Stimulated activated CD8-positive, alpha-beta memory T cell treated with anti-CD3 and anti-CD28 coated beads, Interleukin-2, amount 100 ng/mL, for 48 hours (primary cell): Measurements from ENCODE around the gene MALT1.
"Not testable (repeated sequence)": the region's sequence is repeated elsewhere in the genome, so short reads cannot be mapped to it uniquely, and the experiment has no call there.

Experiments used
- DNase-seq, 2 donors: peaks; one replicate each; pipeline ENCODE4 v3.0.0-alpha.2; 2020; ENCODE audit warnings: low read depth in 2 of 2

MALT1 gene

GRCh38 chr18:58653144-58653722, 18.0 kb upstream of the MALT1 start:
- DNase-seq, result not testable (repeated sequence)

GRCh38 chr18:58653814-58654509, 17.3 kb upstream of the MALT1 start:
- no peak for DNase-seq

- no peak for DNase-seq
These were observed 16.2 kb upstream of the MALT1 start for GRCh38 chr18:58654896-58655614.

- no peak for DNase-seq
These were observed 14.2 kb upstream of the MALT1 start for GRCh38 chr18:58657081-58657480.

- DNase-seq, result no peak
These were observed 13.8 kb upstream of the MALT1 start for GRCh38 chr18:58657494-58657893.

- no peak for DNase-seq
These were observed 11.6 kb upstream of the MALT1 start for GRCh38 chr18:58659691-58660090.

- DNase-seq, result no peak
These were observed 10.3 kb upstream of the MALT1 start for GRCh38 chr18:58660915-58661314.

- DNase-seq, result no peak
These were observed 9.8 kb upstream of the MALT1 start for GRCh38 chr18:58661423-58661822.

GRCh38 chr18:58662118-58662517, 9.1 kb upstream of the MALT1 start:
- no peak for DNase-seq

GRCh38 chr18:58666176-58666575, 5.1 kb upstream of the MALT1 start:
- DNase-seq, result no peak

- DNase-seq, result no peak
These were observed 3.1 kb upstream of the MALT1 start for GRCh38 chr18:58668211-58668610.

- DNase-seq, result no peak
These were observed 2.4 kb upstream of the MALT1 start for GRCh38 chr18:58668897-58669296.

GRCh38 chr18:58669731-58670378, 1.4 kb upstream of the MALT1 start:
- DNase-seq, result no peak

- DNase-seq, result no peak
These were observed 708 bp upstream of the MALT1 start for GRCh38 chr18:58670404-58671110.

- DNase-seq, result peak; percentile 31 to 36
These were observed 633 bp downstream of the MALT1 start for GRCh38 chr18:58671632-58672564.

GRCh38 chr18:58674159-58674558, 2.9 kb downstream of the MALT1 start:
- no peak for DNase-seq

GRCh38 chr18:58674863-58675472, 3.7 kb downstream of the MALT1 start:
- DNase-seq, result no peak

- DNase-seq, result no peak
These were observed 5.0 kb downstream of the MALT1 start for GRCh38 chr18:58676270-58676669.

- DNase-seq, result no peak
These were observed 11.3 kb downstream of the MALT1 start for GRCh38 chr18:58682429-58683069.

GRCh38 chr18:58687871-58688308, 16.6 kb downstream of the MALT1 start:
- DNase-seq, result peak; percentile 23 to 30
